ENCODE results near the gene BCAP29.
"Not testable (repeated sequence)": the region's sequence is repeated elsewhere in the genome, so short reads cannot be mapped to it uniquely, and the experiment has no call there.

BCAP29 gene

DNA sequence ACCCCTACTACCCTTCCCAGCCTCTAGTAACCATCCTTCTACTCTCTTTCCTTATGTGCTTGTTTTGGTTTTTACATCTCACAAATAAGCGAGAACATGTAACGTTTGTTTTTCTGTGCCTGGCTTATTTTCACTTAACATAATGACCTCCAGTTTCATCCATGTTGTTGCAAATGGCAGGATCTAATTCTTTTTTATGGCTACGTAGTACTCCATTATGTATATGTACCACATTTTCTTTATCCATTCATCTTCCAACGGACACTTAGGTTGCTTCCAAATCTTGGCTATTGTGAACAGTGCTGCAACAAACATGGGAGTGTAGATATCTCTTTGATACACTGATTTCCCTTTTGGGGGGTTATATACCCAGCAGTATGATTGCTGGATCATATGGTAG lies 47.0 kb downstream of the BCAP29 start:
- H3K36me3 Mint-ChIP-seq (ENCODE audit: low read depth) = peaks cover 16% of the 10 kb centered on the region
- peaks cover 7% of the 10 kb centered on the region for H3K9me3 Mint-ChIP-seq
- no peaks in the 10 kb centered on the region for H3K27me3 Mint-ChIP-seq (ENCODE audit: low read depth)
- no peak overlapping the region for H3K27ac Mint-ChIP-seq
- peaks cover 21% of the 10 kb centered on the region for H3K4me1 Mint-ChIP-seq (ENCODE audit: low read depth)
- no peak overlapping the region for H3K4me3 Mint-ChIP-seq

GRCh38 chr7:107628461-107629064 lies 48.5 kb downstream of the BCAP29 start:
- peaks cover 16% of the 10 kb centered on the region for H3K36me3 Mint-ChIP-seq (ENCODE audit: low read depth)
- peak overlapping the region; percentile 84 for H3K27ac Mint-ChIP-seq
- H3K27me3 Mint-ChIP-seq (ENCODE audit: low read depth) = no peaks in the 10 kb centered on the region
- peaks cover 34% of the 10 kb centered on the region for H3K4me1 Mint-ChIP-seq (ENCODE audit: low read depth)
- no peak overlapping the region for H3K4me3 Mint-ChIP-seq
- H3K9me3 Mint-ChIP-seq = peaks cover 7% of the 10 kb centered on the region

DNA sequence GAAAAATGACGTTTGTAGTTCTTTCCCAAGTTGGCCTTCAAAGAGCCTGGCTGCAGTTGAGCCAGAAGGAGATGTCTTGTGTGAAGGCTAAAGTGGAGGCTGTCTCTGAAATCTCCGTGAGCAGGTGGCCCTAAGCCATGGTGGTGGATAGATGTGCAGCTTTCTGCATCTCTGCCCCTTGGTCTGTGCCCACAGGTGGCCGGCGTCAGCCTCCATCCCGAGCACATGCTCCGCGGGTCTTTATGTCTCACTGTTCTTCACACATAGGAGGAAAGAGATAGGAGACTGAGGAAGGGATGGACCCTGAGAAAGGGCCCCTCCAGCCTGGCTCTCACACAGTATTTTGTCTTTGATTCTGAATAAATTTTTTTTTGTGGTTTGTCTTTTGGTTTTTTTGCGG lies 50.3 kb downstream of the BCAP29 start:
- Mint-ChIP-seq H3K9me3 (peaks cover 11% of the 10 kb centered on the region), H3K27me3 (ENCODE audit: low read depth) (no peaks in the 10 kb centered on the region), H3K4me3 (no peak overlapping the region), H3K36me3 (ENCODE audit: low read depth) (peaks cover 17% of the 10 kb centered on the region), H3K4me1 (ENCODE audit: low read depth) (peaks cover 48% of the 10 kb centered on the region), H3K27ac (no peak overlapping the region)

DNA sequence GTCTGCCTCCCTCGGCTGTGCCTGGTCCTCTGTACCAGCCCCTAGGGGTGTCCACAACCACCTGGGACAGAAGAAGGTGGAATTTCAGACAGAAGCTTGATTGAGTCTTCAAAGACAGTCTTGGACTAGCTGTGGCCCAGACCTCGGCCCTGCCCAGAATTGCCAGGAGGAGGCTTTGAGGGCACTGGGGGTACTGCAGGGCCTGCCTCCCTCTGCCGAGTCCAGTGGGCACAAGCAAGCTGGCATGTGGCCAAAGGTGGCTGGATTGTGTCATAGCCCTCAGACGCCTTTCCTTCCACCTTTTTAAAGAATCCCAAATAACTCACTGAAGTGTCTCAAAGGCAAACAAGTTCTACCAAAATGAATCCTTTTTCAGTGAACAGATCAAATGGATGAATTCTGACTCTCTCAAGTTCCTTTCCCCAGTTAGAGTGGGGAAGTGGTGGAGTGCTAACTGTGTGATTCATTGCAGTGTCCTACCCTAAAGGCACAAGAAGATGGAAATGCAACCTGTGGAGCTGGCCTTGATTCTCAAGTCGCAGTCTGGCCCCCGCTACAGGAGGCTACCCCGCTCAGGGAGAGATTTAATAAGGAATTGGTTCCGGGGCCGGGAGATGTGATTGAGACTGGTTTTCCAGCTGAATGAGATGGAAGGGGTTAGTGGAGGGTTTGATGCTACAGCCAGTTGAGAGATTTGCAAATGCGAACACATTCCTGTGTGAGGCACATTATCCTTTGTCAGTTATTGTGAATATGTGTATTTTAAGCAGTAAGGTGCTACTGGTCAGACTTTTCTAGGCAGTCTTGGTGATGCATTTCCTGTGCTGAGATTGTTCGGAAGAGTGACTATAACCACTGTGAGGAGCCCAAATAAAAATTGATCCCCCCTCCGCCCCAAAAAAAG lies 51.8 kb downstream of the BCAP29 start:
- H3K36me3 Mint-ChIP-seq (ENCODE audit: low read depth) = peaks cover 16% of the 10 kb centered on the region

GRCh38 chr7:107632492-107632865 lies 52.4 kb downstream of the BCAP29 start:
- H3K4me1 Mint-ChIP-seq (ENCODE audit: low read depth) = peaks cover 52% of the 10 kb centered on the region
- peaks cover 12% of the 10 kb centered on the region for H3K36me3 Mint-ChIP-seq (ENCODE audit: low read depth)
- no peak overlapping the region for H3K27ac Mint-ChIP-seq
- H3K9me3 Mint-ChIP-seq = peaks cover 5% of the 10 kb centered on the region
- no peak overlapping the region for H3K4me3 Mint-ChIP-seq
- H3K27me3 Mint-ChIP-seq (ENCODE audit: low read depth) = no peaks in the 10 kb centered on the region

More for the DNA sequence above, 51.8 kb downstream of the BCAP29 start:
- no peaks in the 10 kb centered on the region for H3K27me3 Mint-ChIP-seq (ENCODE audit: low read depth)
- H3K4me1 Mint-ChIP-seq (ENCODE audit: low read depth) = peaks cover 50% of the 10 kb centered on the region
- H3K27ac Mint-ChIP-seq = no peak overlapping the region
- no peak overlapping the region for H3K4me3 Mint-ChIP-seq
- peaks cover 11% of the 10 kb centered on the region for H3K9me3 Mint-ChIP-seq

DNA sequence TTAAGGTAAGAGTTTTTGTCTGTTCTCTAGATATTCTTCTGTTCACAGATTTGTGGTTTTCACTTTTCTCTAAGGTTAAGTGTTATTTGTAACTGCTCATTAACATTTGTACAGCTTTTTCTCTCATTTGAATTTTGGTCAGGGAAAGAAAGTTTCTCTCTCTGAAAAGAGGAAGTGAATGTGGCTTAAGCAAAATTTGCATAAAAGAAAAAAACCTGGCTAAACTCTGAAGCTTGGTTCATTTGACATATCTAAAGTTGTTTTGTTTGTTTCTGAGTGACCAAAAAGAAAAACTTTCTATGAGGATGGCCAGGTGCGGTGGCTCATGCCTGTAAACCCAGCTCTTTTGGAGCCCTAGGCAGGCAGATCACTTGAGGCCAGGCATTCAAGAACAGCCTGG lies 58.5 kb downstream of the BCAP29 start:
- Mint-ChIP-seq H3K27ac (peak overlapping the region; percentile 33), H3K4me3 (peak overlapping the region; percentile 8), H3K4me1 (ENCODE audit: low read depth) (peaks cover 37% of the 10 kb centered on the region), H3K27me3 (ENCODE audit: low read depth) (peaks cover 5% of the 10 kb centered on the region), H3K36me3 (ENCODE audit: low read depth) (peaks cover 17% of the 10 kb centered on the region), H3K9me3 (peaks cover 12% of the 10 kb centered on the region)

- Mint-ChIP-seq H3K27ac (peak overlapping the region; percentile 17), H3K4me1 (ENCODE audit: low read depth) (peaks cover 37% of the 10 kb centered on the region), H3K4me3 (peak overlapping the region; percentile 8), H3K36me3 (ENCODE audit: low read depth) (peaks cover 17% of the 10 kb centered on the region), H3K9me3 (peaks cover 12% of the 10 kb centered on the region)
- not testable (repeated sequence) for H3K27me3 Mint-ChIP-seq (ENCODE audit: low read depth)
Measured at GRCh38 chr7:107639070-107639469, 59.0 kb downstream of the BCAP29 start.

- Mint-ChIP-seq H3K27me3 (ENCODE audit: low read depth) (peaks cover 5% of the 10 kb centered on the region), H3K9me3 (peaks cover 15% of the 10 kb centered on the region), H3K4me3 (no peak overlapping the region), H3K36me3 (ENCODE audit: low read depth) (peaks cover 16% of the 10 kb centered on the region), H3K4me1 (ENCODE audit: low read depth) (peaks cover 32% of the 10 kb centered on the region), H3K27ac (no peak overlapping the region)
Measured at GRCh38 chr7:107641676-107642075, 61.6 kb downstream of the BCAP29 start.

DNA sequence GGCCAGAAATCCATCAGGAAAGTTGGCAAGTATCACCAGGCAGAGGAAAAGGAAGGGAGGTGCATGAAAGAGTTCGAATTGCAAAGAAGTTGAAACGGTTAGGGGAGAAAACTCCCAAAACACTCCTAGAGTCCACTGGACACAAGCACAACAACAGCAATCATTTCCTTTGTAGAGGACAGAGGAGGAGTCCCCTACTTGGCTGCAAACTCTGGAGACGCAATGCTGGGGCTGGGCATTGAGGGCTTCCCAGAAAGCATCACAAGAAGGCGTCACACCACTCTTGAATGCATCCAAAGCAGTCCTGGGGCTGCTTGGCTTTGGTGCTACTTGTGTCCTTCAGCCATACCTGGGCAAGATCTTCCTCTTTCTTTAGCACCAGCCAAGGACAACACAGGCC lies 62.5 kb downstream of the BCAP29 start:
- no peak overlapping the region for H3K4me3 Mint-ChIP-seq

GRCh38 chr7:107643407-107643806 lies 63.4 kb downstream of the BCAP29 start:
- Mint-ChIP-seq H3K4me3 (no peak overlapping the region), H3K27ac (no peak overlapping the region), H3K9me3 (peaks cover 9% of the 10 kb centered on the region)

More for the DNA sequence above, 62.5 kb downstream of the BCAP29 start:
- H3K4me1 Mint-ChIP-seq (ENCODE audit: low read depth) = peaks cover 31% of the 10 kb centered on the region
- peaks cover 5% of the 10 kb centered on the region for H3K27me3 Mint-ChIP-seq (ENCODE audit: low read depth)
- H3K27ac Mint-ChIP-seq = no peak overlapping the region
- H3K36me3 Mint-ChIP-seq (ENCODE audit: low read depth) = peaks cover 14% of the 10 kb centered on the region
- peaks cover 15% of the 10 kb centered on the region for H3K9me3 Mint-ChIP-seq

DNA sequence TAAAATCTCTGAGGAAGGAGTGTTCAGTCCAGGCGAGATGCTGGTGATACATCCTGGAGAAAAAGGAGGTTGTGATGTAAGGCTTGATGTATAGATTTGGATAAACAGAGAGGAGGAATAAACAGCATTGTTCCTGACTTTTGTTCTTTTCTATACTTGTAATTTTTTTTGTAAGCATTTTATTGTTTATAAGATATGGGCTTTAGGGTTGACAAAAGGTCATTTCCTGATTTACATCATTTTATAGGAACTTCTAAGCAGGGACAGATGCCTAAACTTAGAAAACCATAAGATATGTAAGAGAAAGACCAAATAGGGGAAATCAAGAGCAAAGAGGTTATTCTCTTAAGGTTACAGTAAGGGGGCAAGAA lies 63.9 kb downstream of the BCAP29 start:
- Mint-ChIP-seq H3K4me1 (ENCODE audit: low read depth) (peaks cover 18% of the 10 kb centered on the region), H3K4me3 (no peak overlapping the region), H3K27me3 (ENCODE audit: low read depth) (peaks cover 5% of the 10 kb centered on the region), H3K9me3 (peaks cover 7% of the 10 kb centered on the region), H3K36me3 (ENCODE audit: low read depth) (peaks cover 6% of the 10 kb centered on the region), H3K27ac (no peak overlapping the region)

More at GRCh38 chr7:107643407-107643806, 63.4 kb downstream of the BCAP29 start:
- peaks cover 8% of the 10 kb centered on the region for H3K36me3 Mint-ChIP-seq (ENCODE audit: low read depth)
- H3K27me3 Mint-ChIP-seq (ENCODE audit: low read depth) = peaks cover 5% of the 10 kb centered on the region
- peaks cover 24% of the 10 kb centered on the region for H3K4me1 Mint-ChIP-seq (ENCODE audit: low read depth)

GRCh38 chr7:107644309-107644974 lies 64.4 kb downstream of the BCAP29 start:
- Mint-ChIP-seq H3K27ac (no peak overlapping the region), H3K27me3 (ENCODE audit: low read depth) (peaks cover 8% of the 10 kb centered on the region), H3K36me3 (ENCODE audit: low read depth) (peaks cover 8% of the 10 kb centered on the region), H3K4me1 (ENCODE audit: low read depth) (peaks cover 13% of the 10 kb centered on the region), H3K4me3 (no peak overlapping the region), H3K9me3 (peaks cover 7% of the 10 kb centered on the region)

- Mint-ChIP-seq H3K27ac (no peak overlapping the region), H3K9me3 (no peaks in the 10 kb centered on the region), H3K4me3 (no peak overlapping the region), H3K4me1 (ENCODE audit: low read depth) (peaks cover 21% of the 10 kb centered on the region), H3K36me3 (ENCODE audit: low read depth) (peaks cover 16% of the 10 kb centered on the region), H3K27me3 (ENCODE audit: low read depth) (peaks cover 11% of the 10 kb centered on the region)
Measured at GRCh38 chr7:107652642-107653041, 72.6 kb downstream of the BCAP29 start.

DNA sequence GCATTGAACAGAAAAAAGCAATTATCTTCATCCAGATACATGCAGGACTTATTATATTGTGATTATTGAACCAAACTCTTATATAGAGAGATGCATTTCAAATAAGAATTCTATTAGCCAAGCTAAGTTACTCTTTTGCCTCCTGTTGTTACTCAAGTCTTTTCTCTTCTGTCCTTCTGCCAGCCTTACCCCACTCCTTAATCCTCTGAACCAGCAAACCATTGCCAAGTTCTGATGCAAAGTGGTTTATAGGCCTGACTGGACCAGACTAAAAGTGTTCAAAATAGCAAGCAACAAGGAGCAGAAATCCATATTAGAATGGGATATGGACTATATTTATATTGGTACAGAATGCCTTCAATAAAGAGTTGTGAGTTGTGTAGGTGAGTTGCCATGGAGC lies 78.4 kb downstream of the BCAP29 start:
- H3K9me3 Mint-ChIP-seq = no peaks in the 10 kb centered on the region
- peak overlapping the region; percentile 5 for H3K4me3 Mint-ChIP-seq
- peaks cover 54% of the 10 kb centered on the region for H3K4me1 Mint-ChIP-seq (ENCODE audit: low read depth)
- H3K27ac Mint-ChIP-seq = peak overlapping the region; percentile 86
- H3K27me3 Mint-ChIP-seq (ENCODE audit: low read depth) = no peaks in the 10 kb centered on the region
- H3K36me3 Mint-ChIP-seq (ENCODE audit: low read depth) = peaks cover 11% of the 10 kb centered on the region

Data from T-helper 1 cell treated with Interleukin-12 subunit alpha and Interleukin-12 subunit beta and Interleukin-4 antibody, amounts not matched to agents 30 μg/mL and 1 μg/mL, for 36 hours (primary cell).